Measurements from ENCODE around the gene RCN2. TPM values are rescaled to one million over a fixed set of nuclear protein-coding genes. Genes with fewer than 3 reads are reported as not detected.
"Not testable (repeated sequence)": the region's sequence is repeated elsewhere in the genome, so short reads cannot be mapped to it uniquely, and the experiment has no call there.

RCN2 gene
- total RNA-seq, 1 experiment from 2014 or later = 93.4 TPM

DNA sequence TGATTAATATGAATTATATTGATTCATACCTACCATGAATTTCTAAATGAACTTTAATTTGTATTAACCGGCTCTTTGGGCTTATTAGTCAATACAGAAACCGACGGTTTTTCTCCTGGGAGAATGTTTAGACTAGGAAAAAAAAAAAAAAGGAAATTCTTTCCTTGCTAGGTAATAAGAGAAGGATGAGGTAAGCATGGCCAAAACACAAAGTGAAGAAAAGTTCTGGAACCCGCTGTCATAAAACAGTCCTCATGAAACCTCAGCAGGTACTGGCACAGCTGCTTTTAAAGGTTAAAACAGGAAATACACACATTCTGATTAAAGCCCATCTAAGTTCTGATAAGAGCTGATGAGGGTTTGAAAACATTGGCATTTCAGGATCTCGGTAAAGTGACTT, 32.6 kb downstream of the RCN2 start:
- H3K27ac Mint-ChIP-seq (ENCODE audit: unreplicated experiment) = no peak overlapping the region
- intact Hi-C loops (cut with micrococcal nuclease; ENCODE audit: unreplicated experiment) = no loop called here
- no peaks in the 10 kb centered on the region for H3K4me1 Mint-ChIP-seq (ENCODE audit: low read depth, unreplicated experiment)
- no peak for DNase-seq
- no peaks in the 10 kb centered on the region for H3K9me3 Mint-ChIP-seq (ENCODE audit: low read depth, unreplicated experiment)
- no TSS peak for BruUV-seq (replicated peaks)
- CTCF ChIA-PET = interaction anchor here (0.6 to 1.1 kb wide), 2 partner anchors 10 to 579 kb away, joined by 4 to 5 read pairs; no protein-coding TSS in a partner anchor
- no peaks in the 10 kb centered on the region for H3K36me3 Mint-ChIP-seq (ENCODE audit: insufficient read depth, unreplicated experiment)
- no peak overlapping the region for H3K4me3 Mint-ChIP-seq (ENCODE audit: low read depth, unreplicated experiment)
- TF ChIP-seq, protein P1, sequence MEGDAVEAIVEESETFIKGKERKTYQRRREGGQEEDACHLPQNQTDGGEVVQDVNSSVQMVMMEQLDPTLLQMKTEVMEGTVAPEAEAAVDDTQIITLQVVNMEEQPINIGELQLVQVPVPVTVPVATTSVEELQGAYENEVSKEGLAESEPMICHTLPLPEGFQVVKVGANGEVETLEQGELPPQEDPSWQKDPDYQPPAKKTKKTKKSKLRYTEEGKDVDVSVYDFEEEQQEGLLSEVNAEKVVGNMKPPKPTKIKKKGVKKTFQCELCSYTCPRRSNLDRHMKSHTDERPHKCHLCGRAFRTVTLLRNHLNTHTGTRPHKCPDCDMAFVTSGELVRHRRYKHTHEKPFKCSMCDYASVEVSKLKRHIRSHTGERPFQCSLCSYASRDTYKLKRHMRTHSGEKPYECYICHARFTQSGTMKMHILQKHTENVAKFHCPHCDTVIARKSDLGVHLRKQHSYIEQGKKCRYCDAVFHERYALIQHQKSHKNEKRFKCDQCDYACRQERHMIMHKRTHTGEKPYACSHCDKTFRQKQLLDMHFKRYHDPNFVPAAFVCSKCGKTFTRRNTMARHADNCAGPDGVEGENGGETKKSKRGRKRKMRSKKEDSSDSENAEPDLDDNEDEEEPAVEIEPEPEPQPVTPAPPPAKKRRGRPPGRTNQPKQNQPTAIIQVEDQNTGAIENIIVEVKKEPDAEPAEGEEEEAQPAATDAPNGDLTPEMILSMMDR (IDR thresholded peaks at IDR 0.05; ENCODE audit: unreplicated experiment) = no peak
- peaks cover 69% of the 10 kb centered on the region for H3K27me3 Mint-ChIP-seq (ENCODE audit: unreplicated experiment)

DNA sequence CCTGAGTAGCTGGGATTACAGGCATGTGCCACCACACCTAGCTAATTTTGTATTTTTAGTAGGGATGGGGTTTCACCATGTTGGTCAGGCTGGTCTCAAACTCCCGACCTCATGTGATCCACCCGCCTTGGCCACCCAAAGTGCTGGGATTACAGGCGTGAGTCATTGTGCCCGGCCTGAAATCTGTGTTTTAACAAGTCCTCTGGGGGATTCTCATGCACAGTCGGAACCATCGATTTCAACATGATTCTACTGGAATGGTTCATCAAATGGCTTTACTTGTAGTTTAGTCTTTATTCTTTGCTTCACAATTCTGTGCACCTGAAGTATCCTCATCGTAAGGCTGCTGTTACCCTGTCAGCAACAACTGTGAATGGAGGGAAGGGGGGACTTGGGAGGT, 34.5 kb downstream of the RCN2 start:
- DNase-seq; H3K9me3 Mint-ChIP-seq (ENCODE audit: low read depth, unreplicated experiment); H3K4me3 Mint-ChIP-seq (ENCODE audit: low read depth, unreplicated experiment); H3K27ac Mint-ChIP-seq (ENCODE audit: unreplicated experiment); intact Hi-C loops (cut with micrococcal nuclease; ENCODE audit: unreplicated experiment); H3K4me1 Mint-ChIP-seq (ENCODE audit: low read depth, unreplicated experiment); CTCF ChIA-PET; H3K36me3 Mint-ChIP-seq (ENCODE audit: insufficient read depth, unreplicated experiment); BruUV-seq (replicated peaks): not testable (repeated sequence)
- peaks cover 84% of the 10 kb centered on the region for H3K27me3 Mint-ChIP-seq (ENCODE audit: unreplicated experiment)

DNA sequence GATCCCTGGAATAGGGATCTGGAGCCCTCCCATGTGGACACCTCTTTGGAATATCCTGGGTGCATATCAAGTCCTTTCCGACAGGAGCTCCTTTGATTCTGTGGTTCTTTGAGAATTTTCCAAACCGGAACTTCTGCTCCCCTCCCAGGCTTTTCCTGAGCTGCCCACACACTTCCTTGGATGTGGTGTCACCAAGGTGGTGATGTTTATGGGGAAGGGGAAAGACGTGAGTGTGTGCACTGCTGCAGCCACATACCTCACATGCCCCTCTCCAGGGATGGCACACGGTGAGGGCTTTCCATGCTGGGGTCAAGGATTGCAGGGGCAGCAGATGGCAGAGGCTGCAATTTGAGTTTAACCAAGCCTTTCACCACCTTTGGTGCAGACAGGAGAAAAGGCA, 35.5 kb downstream of the RCN2 start:
- TF ChIP-seq, protein P1 (IDR thresholded peaks at IDR 0.05; ENCODE audit: unreplicated experiment) = no peak
- H3K36me3 Mint-ChIP-seq (ENCODE audit: insufficient read depth, unreplicated experiment) = no peaks in the 10 kb centered on the region
- H3K27ac Mint-ChIP-seq (ENCODE audit: unreplicated experiment) = no peak overlapping the region
- CTCF ChIA-PET = interaction anchor here (0.6 kb wide), 1 partner anchor 20 kb away, joined by 3 read pairs; no protein-coding TSS in a partner anchor
- H3K4me1 Mint-ChIP-seq (ENCODE audit: low read depth, unreplicated experiment) = no peaks in the 10 kb centered on the region
- DNase-seq = no peak
- peaks cover 76% of the 10 kb centered on the region for H3K27me3 Mint-ChIP-seq (ENCODE audit: unreplicated experiment)
- H3K9me3 Mint-ChIP-seq (ENCODE audit: low read depth, unreplicated experiment) = no peaks in the 10 kb centered on the region
- intact Hi-C loops (cut with micrococcal nuclease; ENCODE audit: unreplicated experiment) = no loop called here
- no TSS peak for BruUV-seq (replicated peaks)
- H3K4me3 Mint-ChIP-seq (ENCODE audit: low read depth, unreplicated experiment) = no peak overlapping the region

DNA sequence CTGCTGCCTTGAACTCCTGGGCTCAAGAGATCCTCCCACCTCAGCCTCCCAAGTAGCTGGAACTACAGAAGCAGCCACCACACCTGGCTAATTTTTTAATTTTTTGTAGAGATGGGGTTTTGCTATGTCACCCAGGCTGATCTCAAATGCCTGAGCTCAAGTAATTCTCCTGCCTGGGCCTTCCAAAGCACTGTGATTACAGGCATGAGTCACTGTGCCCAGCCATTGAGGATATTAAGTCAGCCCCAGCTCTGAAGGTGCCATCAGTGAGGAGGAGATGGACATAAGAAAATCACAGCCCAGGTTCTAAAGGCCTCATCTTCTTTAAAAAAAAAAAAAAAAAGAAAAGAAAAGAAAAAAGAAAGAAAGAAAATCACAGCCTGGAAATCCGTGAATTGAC, 36.8 kb downstream of the RCN2 start:
- Mint-ChIP-seq H3K27me3 (ENCODE audit: unreplicated experiment) (peaks cover 75% of the 10 kb centered on the region), H3K9me3 (ENCODE audit: low read depth, unreplicated experiment) (no peaks in the 10 kb centered on the region), H3K27ac (ENCODE audit: unreplicated experiment) (no peak overlapping the region), H3K36me3 (ENCODE audit: insufficient read depth, unreplicated experiment) (no peaks in the 10 kb centered on the region), H3K4me1 (ENCODE audit: low read depth, unreplicated experiment) (no peaks in the 10 kb centered on the region), H3K4me3 (ENCODE audit: low read depth, unreplicated experiment) (no peak overlapping the region)
- DNase-seq = no peak
- intact Hi-C loops (cut with micrococcal nuclease; ENCODE audit: unreplicated experiment) = no loop called here
- CTCF ChIA-PET = interaction anchor here (0.7 to 0.9 kb wide), 2 partner anchors 9 to 20 kb away, joined by 3 to 6 read pairs; no protein-coding TSS in a partner anchor
- BruUV-seq (replicated peaks) = no TSS peak
- TF ChIP-seq, protein P1 (IDR thresholded peaks at IDR 0.05; ENCODE audit: unreplicated experiment) = no peak
